Measurements from ENCODE around the gene DAAM2.

Gene DAAM2

GRCh38 chr6:39791850-39792539, at the start of gene DAAM2:
DAAM2 (plus strand) TSS chr6:39792376; CDS start chr6:39856303, 63,927 bp downstream.
- DNase-seq (ENCODE audit: low read depth): peak; percentile 1

GRCh38 chr6:39746795-39747194, 45.4 kb upstream of the DAAM2 start:
- DNase-seq (ENCODE audit: low read depth): no peak

DNA sequence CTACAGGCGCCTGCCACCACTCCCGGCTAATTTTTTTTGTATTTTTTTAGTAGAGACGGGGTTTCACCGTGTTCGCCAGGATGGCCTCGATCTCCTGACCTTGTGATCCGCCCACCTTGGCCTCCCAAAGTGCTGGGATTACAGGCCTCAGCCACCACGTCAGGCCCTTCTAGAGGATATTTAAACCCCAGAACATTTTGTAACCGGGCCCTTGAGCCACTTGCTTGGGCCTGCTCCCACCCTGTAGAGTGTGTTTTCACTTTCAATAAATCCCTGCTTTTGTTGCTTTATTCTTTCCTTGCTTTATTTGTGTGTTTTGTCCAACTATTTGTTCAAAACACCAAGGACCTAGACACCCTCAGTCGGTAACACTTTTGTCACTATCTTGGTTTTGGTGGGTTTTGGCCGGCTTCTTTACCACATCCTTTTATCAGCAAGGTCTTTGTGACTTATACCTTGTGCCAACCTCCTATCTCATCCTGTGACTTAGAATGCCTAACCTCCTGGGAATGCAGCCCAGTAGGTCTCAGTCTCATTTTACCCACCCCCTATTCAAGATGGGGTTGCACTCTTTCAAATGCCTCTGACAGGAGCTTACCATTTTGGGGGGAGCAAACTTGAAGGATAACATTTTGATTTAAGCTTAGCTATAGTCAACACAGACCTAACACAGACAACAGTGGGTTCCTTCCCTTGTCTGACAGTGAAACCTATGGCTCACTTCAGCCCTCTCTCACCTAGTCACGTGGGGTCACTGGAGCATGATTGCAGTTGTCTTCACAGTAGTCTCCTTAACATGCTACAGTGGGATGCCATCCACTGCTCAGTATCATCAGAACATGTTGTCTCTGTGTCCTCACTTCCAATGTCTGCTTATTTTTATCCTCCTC, 39.1 kb upstream of the DAAM2 start:
- DNase-seq (ENCODE audit: low read depth): no peak

DNA sequence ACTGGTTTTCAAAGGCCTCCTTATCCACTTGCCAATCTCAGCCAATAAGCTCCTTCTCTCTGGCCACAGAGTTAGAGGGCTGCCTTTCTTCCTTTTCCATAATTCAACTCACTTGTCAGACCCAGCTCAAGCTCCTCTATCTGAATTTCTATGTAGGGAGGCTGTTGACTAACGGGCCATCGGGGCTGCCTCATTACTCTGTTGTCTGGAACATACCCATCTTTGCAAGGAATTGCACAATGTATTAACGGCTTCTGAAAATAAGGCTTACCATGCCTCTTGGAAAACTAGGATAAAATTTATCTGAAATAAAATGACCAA, 38.5 kb upstream of the DAAM2 start:
- no peak for DNase-seq (ENCODE audit: low read depth)

DNA sequence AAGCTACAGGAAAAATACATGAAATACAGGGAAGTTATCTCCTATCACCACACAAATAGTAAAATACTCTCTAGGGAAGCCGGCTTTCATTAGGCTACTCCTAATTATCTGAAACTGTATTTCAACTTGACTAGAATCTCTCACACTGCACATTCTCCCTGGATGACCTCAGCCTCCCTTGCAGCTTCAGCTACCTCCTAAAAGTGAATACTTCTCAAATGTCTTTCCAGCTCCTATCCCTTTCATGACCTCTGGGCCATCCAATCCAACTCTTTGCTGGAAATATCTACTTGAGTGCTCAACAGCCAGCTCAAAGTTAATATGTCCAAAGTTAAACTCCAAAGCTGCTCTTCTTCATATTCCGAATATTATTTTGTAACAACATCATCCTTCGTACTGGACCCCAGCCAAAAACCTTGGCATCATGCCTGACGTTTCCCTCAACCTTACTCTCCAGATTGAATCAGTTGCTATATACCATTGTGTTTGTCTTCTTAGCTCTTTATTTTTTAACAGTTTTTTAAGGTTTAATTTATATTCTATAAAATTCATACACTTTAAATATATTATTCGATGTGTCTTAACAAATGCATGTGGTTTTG, 37.6 kb upstream of the DAAM2 start:
- no peak for DNase-seq (ENCODE audit: low read depth)

- DNase-seq (ENCODE audit: low read depth): no peak
These were observed 36.9 kb upstream of the DAAM2 start for GRCh38 chr6:39755231-39755630.

- no peak for DNase-seq (ENCODE audit: low read depth)
These were observed 35.6 kb upstream of the DAAM2 start for GRCh38 chr6:39756582-39756981.

DNA sequence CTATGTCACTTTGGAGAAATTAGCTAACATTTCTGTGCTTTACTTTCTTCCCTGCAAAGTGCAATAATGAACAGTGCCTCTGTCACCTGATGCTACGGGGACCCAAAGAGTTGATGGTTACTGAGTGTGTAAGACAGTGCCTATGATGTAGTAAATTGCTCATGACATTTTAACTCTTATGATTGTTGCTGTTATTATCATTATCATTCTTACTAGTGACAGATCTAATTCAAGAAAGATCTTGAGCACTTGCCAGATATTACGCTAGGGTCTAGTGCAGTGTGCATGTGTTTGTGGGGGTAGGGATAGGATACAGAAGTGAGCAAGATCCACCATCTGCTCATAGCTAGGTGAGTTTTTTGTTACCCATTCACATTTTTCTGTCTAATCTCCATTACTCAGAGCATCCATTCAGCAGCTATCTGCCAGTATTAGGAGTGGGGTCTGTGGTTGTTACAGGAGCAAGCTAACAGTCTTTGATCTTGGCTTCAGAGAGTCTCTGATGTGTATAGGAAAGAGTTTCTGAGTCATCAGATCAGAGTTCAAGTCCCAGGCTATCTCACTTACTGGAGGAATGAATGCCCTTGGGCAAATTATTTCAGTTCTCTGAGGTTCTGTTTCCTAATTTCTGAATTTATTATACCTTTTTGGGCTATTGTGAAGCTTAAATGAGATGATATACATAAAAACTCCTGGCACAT, 33.1 kb upstream of the DAAM2 start:
- DNase-seq (ENCODE audit: low read depth): no peak

DNA sequence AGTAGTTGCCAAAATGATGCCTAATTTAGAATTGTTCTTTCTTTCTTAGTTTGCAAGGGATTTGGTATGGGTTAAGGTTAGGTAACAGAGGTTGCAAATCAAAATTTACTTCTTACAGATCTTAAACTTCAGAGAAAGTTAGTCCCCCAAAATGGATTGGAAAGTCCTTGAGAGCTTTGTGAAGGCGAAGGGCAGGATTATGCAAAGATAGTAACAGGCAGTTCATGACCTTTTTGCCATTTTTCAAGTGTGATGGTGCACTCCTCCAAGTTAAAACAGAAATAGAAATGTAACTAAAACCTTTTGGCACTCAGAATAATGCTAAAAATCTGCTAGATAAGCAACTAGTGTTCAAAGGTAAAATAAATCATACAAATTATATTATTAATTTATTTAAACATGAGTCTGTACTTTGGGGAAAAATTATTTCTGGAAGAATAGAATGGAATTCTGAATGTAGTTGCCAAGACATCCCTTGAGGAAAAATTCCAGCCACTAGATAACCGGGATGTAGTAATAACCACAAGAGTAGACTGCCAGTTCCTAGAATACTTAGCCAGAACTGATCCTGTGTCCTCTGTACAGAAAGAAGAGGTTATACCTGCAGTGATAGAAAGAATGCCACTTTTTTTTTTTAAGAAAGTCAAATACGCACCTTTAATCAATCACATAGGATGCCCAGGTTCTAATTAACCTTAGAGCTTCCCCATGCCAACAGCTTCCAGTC, 31.8 kb upstream of the DAAM2 start:
- no peak for DNase-seq (ENCODE audit: low read depth)

GRCh38 chr6:39765508-39766065, 26.6 kb upstream of the DAAM2 start:
- no peak for DNase-seq (ENCODE audit: low read depth)

- no peak for DNase-seq (ENCODE audit: low read depth)
These were observed 23.2 kb upstream of the DAAM2 start for GRCh38 chr6:39769012-39769411.

DNA sequence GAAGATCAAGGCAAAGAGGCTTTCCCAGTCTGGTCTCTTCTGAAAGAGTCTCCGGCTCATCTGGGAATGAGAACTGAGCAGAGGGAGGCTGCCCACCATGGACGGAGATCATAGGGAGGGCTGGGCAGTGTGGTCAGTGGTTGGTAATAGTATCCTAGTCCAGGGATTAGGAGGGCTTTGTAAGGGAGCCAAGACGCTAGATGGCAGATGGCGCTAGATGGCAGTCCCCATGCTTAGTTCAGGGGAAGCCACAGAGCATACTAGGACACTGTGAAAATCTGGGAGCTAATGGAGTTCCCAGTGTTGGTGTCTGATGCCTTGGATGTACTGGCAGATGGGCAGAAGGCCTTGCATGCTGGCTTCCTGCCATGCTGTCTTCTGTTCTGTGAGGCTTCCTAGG, 21.7 kb upstream of the DAAM2 start:
- DNase-seq (ENCODE audit: low read depth): no peak

DNA sequence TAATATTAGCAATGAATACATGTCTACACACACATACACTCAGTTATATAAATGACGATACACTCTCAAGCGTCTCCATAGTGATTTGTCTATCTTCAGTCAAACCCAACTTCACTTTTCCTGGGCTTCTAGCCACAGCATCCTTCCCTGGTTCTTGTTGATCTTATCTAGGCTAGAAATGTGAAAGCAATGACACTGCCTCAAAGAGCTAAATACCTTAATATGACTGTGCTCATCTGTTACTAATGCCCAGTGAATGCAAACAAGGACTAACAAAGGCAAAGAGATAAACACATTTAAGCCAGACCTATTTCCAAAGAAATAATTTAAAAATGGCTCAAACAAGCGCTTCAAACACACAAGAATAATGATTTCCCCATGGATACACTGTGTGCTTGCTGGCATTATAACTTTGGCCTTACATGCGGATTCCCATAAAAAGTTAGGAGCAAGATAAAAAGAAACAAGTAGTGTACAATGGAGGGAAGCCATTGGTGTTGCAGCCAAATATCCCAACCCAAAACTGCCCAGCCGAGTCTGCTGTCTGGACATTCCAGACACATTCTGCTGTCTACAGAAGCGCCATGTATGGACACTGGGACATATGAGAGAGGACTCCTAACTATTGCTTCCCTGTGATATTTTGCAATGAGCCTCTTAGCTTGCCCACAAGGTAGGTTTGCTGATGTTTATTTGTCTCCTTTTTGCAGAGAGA, 19.5 kb upstream of the DAAM2 start:
- DNase-seq (ENCODE audit: low read depth): no peak

DNA sequence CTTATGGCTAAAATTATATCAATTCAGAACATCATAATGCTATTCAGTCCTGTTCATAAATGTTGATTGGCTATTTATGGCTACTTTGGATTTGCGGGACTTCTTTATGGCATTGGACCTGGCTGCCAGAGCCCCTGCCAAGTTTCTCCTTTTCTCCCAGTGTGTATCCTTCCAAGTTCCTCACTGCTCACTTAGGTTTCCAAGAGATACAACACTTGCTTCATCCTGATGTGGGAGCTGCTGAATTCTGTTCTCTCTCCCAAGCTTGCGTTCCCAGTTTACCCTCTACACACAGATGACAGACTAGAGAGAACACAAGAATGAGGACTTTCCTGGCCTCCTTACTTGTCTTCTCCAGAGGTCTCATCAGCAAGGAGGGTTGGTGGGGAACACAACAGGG, 18.4 kb upstream of the DAAM2 start:
- no peak for DNase-seq (ENCODE audit: low read depth)

DNA sequence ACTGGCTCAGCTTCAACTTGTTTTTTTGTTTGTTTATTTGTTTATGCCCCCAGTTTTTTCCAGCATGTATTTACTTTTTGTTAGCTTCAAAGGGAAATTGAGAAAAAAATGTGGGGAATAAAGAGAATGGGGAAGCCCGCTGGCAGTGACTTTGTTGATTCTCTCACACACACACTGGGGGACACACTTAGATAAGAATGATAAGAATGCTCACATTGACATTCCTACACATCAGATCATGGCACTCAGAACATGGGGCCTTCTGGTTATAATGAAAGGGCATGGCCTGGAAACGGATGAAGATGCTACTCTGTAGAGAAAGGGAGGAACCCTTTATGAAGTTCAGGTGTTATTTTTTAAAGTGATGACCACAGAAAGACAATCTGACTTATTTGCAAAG, 15.6 kb upstream of the DAAM2 start:
- DNase-seq (ENCODE audit: low read depth): no peak

GRCh38 chr6:39777218-39777617, 15.0 kb upstream of the DAAM2 start:
- no peak for DNase-seq (ENCODE audit: low read depth)

GRCh38 chr6:39777661-39778060, 14.5 kb upstream of the DAAM2 start:
- no peak for DNase-seq (ENCODE audit: low read depth)

DNA sequence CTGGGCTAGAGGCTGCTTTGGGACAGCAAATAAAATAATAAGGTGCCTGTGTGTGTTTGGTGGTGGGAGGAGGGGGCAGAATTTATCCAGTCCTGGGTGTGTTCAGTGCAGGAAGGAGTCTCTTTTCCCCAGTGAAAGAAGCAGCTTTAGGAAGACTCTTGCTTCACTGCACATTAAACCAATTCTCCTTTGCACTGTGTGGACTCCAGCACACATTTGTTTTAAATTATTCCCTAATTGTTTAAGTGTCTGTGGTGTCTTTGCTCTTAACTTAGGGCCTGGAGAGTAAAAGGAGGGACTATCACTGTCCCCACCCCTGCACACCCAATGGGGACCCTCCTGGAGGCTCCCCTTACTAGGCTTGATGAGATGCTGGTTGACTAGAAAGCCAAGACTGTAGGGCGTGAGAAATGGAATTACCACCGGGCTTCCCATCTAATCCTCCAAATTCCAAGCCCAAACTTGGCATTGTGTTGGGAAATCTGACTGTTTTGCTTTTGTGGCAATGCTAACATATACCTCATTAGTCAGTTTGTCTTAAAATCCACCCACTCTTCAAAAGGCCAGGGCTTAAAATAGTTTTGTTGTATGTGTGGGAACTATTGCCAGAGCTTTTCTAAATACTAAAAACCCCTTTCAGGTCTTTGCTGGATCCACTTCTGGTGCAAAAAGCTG, 13.5 kb upstream of the DAAM2 start:
- no peak for DNase-seq (ENCODE audit: low read depth)

- DNase-seq (ENCODE audit: low read depth): no peak
These were observed 6.9 kb upstream of the DAAM2 start for GRCh38 chr6:39785281-39785680.

DNA sequence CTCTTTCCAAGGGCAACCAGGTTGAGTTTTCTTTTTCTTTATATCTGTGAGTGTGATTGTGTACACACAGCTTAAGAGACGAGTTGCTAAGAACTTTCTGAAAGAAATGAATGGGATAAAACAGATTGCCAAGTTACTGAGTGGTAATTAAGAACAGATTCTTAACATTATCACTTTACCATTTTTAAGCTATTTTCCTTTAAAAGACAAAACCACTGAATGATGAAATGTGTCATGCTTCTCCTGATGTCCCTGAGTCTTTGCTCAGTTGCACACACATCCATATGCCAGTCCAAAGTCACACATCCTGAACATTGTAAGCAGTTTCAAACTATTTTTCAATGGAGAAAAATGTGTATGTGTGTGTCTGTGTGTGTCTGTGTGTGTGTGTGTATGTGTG, 5.5 kb upstream of the DAAM2 start:
- DNase-seq (ENCODE audit: low read depth): no peak

Data from amniotic epithelial cell (primary cell).